GM23248 (cell line): ENCODE measurements around the gene PDE6B. TPM values are rescaled to one million over a fixed set of nuclear protein-coding genes. Genes with fewer than 3 reads are reported as not detected.

ENCODE experiments used
- DNase-seq: peaks from one replicate; pipeline ENCODE4 v3.0.0-alpha.2; 2015
- H2AFZ ChIP-seq: fragments of 200-600 bp; sonication (generic); 2 replicates; pipeline ENCODE4 v1.6.1; 2016; ENCODE audit warnings: antibody characterized with exemption
- H3F3A ChIP-seq: fragments of 200-600 bp; sonication (generic); 2 replicates; pipeline ENCODE4 v1.6.1; 2016; ENCODE audit warnings: mild to moderate bottlenecking, antibody characterized with exemption, mixed run types; ENCODE audit not compliant: insufficient read depth
- H3K27ac ChIP-seq: fragments of 200-600 bp; sonication (generic); 2 replicates; pipeline ENCODE4 v1.5.1; 2016; ENCODE audit warnings: mild to moderate bottlenecking
- H3K27me3 ChIP-seq: fragments of 200-600 bp; sonication (generic); replicated peaks from 2 replicates; pipeline ENCODE4 v1.6.1; 2016; ENCODE audit warnings: mild to moderate bottlenecking; ENCODE audit not compliant: insufficient read depth
- H3K36me3 ChIP-seq: fragments of 200-600 bp; sonication (generic); 2 replicates; pipeline ENCODE4 v1.6.1; 2016; ENCODE audit warnings: low read depth, mild to moderate bottlenecking
- H3K4me1 ChIP-seq: fragments of 200-600 bp; sonication (generic); 2 replicates; pipeline ENCODE4 v1.6.1; 2016; ENCODE audit warnings: mild to moderate bottlenecking; ENCODE audit not compliant: insufficient read depth
- H3K4me2 ChIP-seq: fragments of 200-600 bp; sonication (generic); one replicate; pipeline ENCODE4 v1.6.1; 2016; ENCODE audit warnings: mild to moderate bottlenecking; ENCODE audit not compliant: unreplicated experiment
- H3K4me3 ChIP-seq: fragments of 200-600 bp; sonication (generic); 2 replicates; pipeline ENCODE4 v1.5.1; 2016; ENCODE audit warnings: mild to moderate bottlenecking
- H3K79me2 ChIP-seq: fragments of 200-600 bp; sonication (generic); 2 replicates; pipeline ENCODE4 v1.6.1; 2016; ENCODE audit warnings: mild to moderate bottlenecking; ENCODE audit not compliant: insufficient read depth
- H3K9ac ChIP-seq: fragments of 200-600 bp; sonication (generic); 2 replicates; pipeline ENCODE4 v1.6.1; 2016; ENCODE audit warnings: mild to moderate bottlenecking
- H3K9me2 ChIP-seq: fragments of 200-600 bp; sonication (generic); 2 replicates; pipeline ENCODE4 v1.6.1; 2016; ENCODE audit warnings: mixed run types, mild to moderate bottlenecking, moderate library complexity; ENCODE audit not compliant: insufficient read depth
- H3K9me3 ChIP-seq: fragments of 200-600 bp; sonication (generic); one replicate; pipeline ENCODE4 v1.6.1; 2017; ENCODE audit warnings: low read depth
- H4K20me1 ChIP-seq: fragments of 200-600 bp; sonication (generic); 2 replicates; pipeline ENCODE4 v1.6.0; 2016; ENCODE audit not compliant: insufficient read depth
- EZH2 ChIP-seq: fragments of 200-600 bp; sonication (generic); IDR thresholded peaks from 2 replicates; pipeline ENCODE4 v1.6.1; 2018; ENCODE audit warnings: antibody characterized with exemption, mild to moderate bottlenecking; ENCODE audit not compliant: insufficient read depth, poor library complexity, severe bottlenecking
- EZH2phosphoT487 ChIP-seq: fragments of 200-600 bp; sonication (generic); IDR thresholded peaks from 2 replicates; pipeline ENCODE4 v1.6.1; 2018; ENCODE audit warnings: antibody characterized with exemption, moderate library complexity, mild to moderate bottlenecking, low read depth; ENCODE audit not compliant: insufficient read depth
- WGBS, 2 experiments: methylation state at CpG; one replicate each; pipeline ENCODE4 v1.1.6; 2015 to 2017; ENCODE audit warnings: low lambda C conversion rate in 2 of 2, low coverage in 1 of 2; ENCODE audit errors: missing lambda C conversion rate in 2 of 2; 5-methylcytosine and 5-hydroxymethylcytosine counted together
- in situ Hi-C: fragments of 300-500 bp; cut with MboI; formaldehyde crosslinking; loops from 2 replicates; pipeline ENCODE4 v1.15.0; 2020
- polyA plus RNA-seq: library from polyadenylated mRNA; unstranded; fragments of >200 nt; fragmentation: Nextera tagmentation; extraction: Ambion mirVana; gene quantifications from 2 replicates; pipeline ENCODE4 v1.2.1, GENCODE V29; 2016
- total RNA-seq: library from RNA; depleted of rRNA; stranded (reverse); fragments of >200 nt; shearing (Covaris generic); gene quantifications from 2 replicates; pipeline ENCODE4 v1.2.3, GENCODE V29; 2014

Gene PDE6B
- total and polyA plus RNA-seq, 2 experiments from 2014 or later, result 0.11 TPM; not detected in 1

DNA sequence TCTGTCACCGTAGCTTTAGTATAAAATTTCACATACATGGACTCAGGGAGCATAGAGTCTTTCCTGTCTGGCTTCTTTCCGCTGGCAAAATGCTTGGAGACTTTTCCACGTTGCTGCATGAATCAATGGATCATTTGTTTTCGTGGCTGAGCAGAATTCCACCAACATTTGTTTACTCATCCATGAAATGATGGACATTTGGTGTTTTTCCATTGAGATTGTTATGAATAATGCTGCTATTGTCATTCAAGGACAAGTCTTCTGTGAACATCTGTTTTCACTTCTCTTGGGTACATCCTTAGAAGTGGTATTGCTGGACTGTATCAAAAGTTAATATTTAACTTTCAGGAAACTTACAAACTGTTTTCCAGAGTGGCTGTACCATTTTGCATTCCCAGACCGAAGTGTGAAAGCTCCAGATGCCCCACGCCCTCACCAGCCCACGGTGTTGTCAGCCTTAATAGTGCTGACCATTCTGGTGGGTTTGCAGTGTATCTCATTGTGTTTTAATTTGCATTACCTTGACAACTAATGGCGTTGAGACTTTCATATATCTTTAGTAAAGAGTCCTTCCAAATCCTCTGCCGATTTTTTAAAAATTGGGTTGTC is 43.5 kb upstream of the PDE6B start:
- H2AFZ ChIP-seq, result no peak overlapping the region
- H3K4me2 ChIP-seq, result no peak overlapping the region
- H3K36me3 ChIP-seq, result no peaks in the 10 kb centered on the region
- no peak for DNase-seq
- 26 to 32% methylated on average over 9 of the region's 9 CpGs for WGBS, 2 experiments
- H3K9me2 ChIP-seq, result no peaks in the 10 kb centered on the region
- no peaks in the 10 kb centered on the region for H3F3A ChIP-seq
- H3K9ac ChIP-seq, result no peak overlapping the region
- peaks cover 47% of the 10 kb centered on the region for H3K27me3 ChIP-seq
- H3K9me3 ChIP-seq, result peaks cover 5% of the 10 kb centered on the region
- no peaks in the 10 kb centered on the region for H3K4me1 ChIP-seq
- H3K4me3 ChIP-seq, result no peak overlapping the region
- H4K20me1 ChIP-seq, result no peaks in the 10 kb centered on the region
- H3K27ac ChIP-seq, result no peak overlapping the region
- in situ Hi-C loops, result no loop called here
- TF ChIP-seq EZH2 (no peak), EZH2phosphoT487 (no peak)
- H3K79me2 ChIP-seq, result no peaks in the 10 kb centered on the region

- Histone ChIP-seq H3K79me2 (no peaks in the 10 kb centered on the region), H3K4me3 (no peak overlapping the region), H3K27me3 (peaks cover 29% of the 10 kb centered on the region), H3K36me3 (no peaks in the 10 kb centered on the region), H2AFZ (no peak overlapping the region), H3F3A (no peaks in the 10 kb centered on the region), H4K20me1 (no peaks in the 10 kb centered on the region), H3K9me2 (no peaks in the 10 kb centered on the region), H3K9me3 (peaks cover 5% of the 10 kb centered on the region), H3K27ac (no peak overlapping the region), H3K4me2 (no peak overlapping the region), H3K4me1 (no peaks in the 10 kb centered on the region), H3K9ac (no peak overlapping the region)
- TF ChIP-seq EZH2 (no peak), EZH2phosphoT487 (no peak)
- in situ Hi-C loops, result no loop called here
- 25 to 26% methylated on average over 2 of the region's 2 CpGs for WGBS, 2 experiments
- no peak for DNase-seq
Measured at GRCh38 chr4:583820-584219, 41.6 kb upstream of the PDE6B start.

DNA sequence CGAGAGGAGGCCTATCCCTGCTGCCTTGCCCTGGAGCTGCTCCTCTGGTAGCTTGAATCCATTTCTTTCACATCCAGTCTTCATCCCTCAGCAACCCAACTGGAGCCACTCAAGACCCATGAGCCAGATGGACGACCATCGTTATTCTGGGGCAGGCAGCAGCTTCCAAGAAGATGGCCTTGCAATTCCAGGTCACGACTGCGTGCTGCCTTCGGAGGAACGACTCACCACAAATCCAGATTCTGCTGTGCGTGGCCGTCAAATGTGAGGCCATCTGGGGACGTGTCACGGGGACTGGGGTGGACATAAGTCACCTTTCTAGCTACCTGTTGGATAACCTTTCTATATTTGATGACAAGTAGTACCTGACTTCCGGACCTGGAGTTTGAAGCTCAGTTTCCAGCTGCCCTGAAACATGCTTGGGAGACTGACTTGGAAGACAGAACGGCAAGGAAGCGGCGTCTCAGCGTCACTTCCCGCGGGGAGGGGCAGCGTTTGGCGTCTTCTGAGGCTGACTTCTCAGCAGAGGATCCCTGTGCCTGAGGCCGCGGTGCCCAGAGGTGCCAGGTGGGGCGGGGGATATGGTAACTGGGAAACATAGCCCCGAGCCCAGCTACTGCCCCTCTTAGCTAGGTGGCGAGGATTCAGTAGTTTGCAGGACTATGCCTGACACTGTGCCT is 37.6 kb upstream of the PDE6B start:
- no peak overlapping the region for H3K4me3 ChIP-seq
- no peaks in the 10 kb centered on the region for H4K20me1 ChIP-seq
- in situ Hi-C loops, result no loop called here
- TF ChIP-seq EZH2 (no peak), EZH2phosphoT487 (no peak)
- no peaks in the 10 kb centered on the region for H3F3A ChIP-seq
- H3K4me2 ChIP-seq, result no peak overlapping the region
- no peak overlapping the region for H3K9ac ChIP-seq
- no peaks in the 10 kb centered on the region for H3K79me2 ChIP-seq
- DNase-seq, result no peak
- no peaks in the 10 kb centered on the region for H3K4me1 ChIP-seq
- WGBS, 2 experiments, result 47 to 48% methylated on average over 25 of the region's 25 CpGs
- H3K9me2 ChIP-seq, result no peaks in the 10 kb centered on the region
- no peaks in the 10 kb centered on the region for H3K36me3 ChIP-seq
- peaks cover 5% of the 10 kb centered on the region for H3K9me3 ChIP-seq
- H2AFZ ChIP-seq, result no peak overlapping the region
- H3K27me3 ChIP-seq, result 0 out of 2 replicates have a peak, but pooled peaks cover 3% of the 10 kb centered on the region
- H3K27ac ChIP-seq, result no peak overlapping the region

DNA sequence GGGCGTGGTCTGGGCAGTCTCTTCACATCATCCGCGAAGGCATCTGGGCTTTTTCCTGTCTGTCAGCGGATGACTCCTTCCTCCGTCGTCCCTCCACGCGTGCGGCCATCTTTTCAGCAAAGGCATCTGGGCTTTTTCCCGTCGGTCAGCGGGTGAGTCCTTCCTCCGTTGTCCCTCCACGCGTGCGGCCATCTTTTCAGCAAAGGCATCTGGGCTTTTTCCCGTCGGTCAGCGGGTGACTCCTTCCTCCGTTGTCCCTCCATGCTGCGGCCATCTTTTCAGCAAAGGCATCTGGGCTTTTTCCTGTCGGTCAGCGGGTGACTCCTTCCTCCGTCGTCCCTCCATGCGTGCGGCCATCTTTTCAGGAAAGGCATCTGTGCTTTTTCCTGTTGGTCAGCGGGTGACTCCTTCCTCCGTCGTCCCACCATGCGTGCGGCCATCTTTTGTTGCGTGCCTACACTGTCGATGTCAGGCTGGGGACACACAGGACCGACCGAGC is 37.0 kb upstream of the PDE6B start:
- no peaks in the 10 kb centered on the region for H3K4me1 ChIP-seq
- no peak overlapping the region for H3K27ac ChIP-seq
- H3K4me3 ChIP-seq, result no peak overlapping the region
- no peaks in the 10 kb centered on the region for H3F3A ChIP-seq
- no peaks in the 10 kb centered on the region for H3K36me3 ChIP-seq
- 0 out of 2 replicates have a peak, but pooled peaks cover 3% of the 10 kb centered on the region for H3K27me3 ChIP-seq
- H4K20me1 ChIP-seq, result no peaks in the 10 kb centered on the region
- peaks cover 5% of the 10 kb centered on the region for H3K9me3 ChIP-seq
- H3K9ac ChIP-seq, result no peak overlapping the region
- no peaks in the 10 kb centered on the region for H3K9me2 ChIP-seq
- WGBS, 2 experiments, result 62 to 64% methylated on average over 15 to 36 of the region's 36 CpGs
- in situ Hi-C loops, result no loop called here
- H3K79me2 ChIP-seq, result no peaks in the 10 kb centered on the region
- no peak overlapping the region for H2AFZ ChIP-seq
- no peak for DNase-seq
- TF ChIP-seq EZH2 (no peak), EZH2phosphoT487 (no peak)
- H3K4me2 ChIP-seq, result no peak overlapping the region
